Osteoblast (primary cell): Measurements from ENCODE around the gene ACAP3. TPM values are rescaled to one million over a fixed set of nuclear protein-coding genes. Genes with fewer than 3 reads are reported as not detected.

Source experiments
- DNase-seq: peaks from one replicate; pipeline ENCODE4 v3.0.0; 2011; ENCODE audit warnings: low spot score, mixed read lengths; ENCODE audit not compliant: insufficient read length; ENCODE audit errors: missing footprints
- H2AFZ ChIP-seq: 2 replicates; pipeline ENCODE4 v1.6.0; 2011; ENCODE audit warnings: mild to moderate bottlenecking, low read length
- H3K27ac ChIP-seq: 2 replicates; pipeline ENCODE4 v1.5.1; 2011; ENCODE audit warnings: mild to moderate bottlenecking, low read depth, low read length, moderate library complexity
- H3K27me3 ChIP-seq: 2 replicates; pipeline ENCODE4 v1.6.0; 2012; ENCODE audit warnings: mild to moderate bottlenecking, control low read depth, inconsistent platforms, low read length, moderate library complexity; ENCODE audit not compliant: insufficient read depth
- H3K36me3 ChIP-seq: 2 replicates; pipeline ENCODE4 v1.5.1; 2011; ENCODE audit warnings: mild to moderate bottlenecking, low read length, control low read depth, moderate library complexity; ENCODE audit not compliant: insufficient read depth
- H3K4me1 ChIP-seq: 2 replicates; pipeline ENCODE4 v1.5.1; 2011; ENCODE audit warnings: mild to moderate bottlenecking, low read length, control low read depth, moderate library complexity; ENCODE audit not compliant: insufficient read depth
- H3K4me2 ChIP-seq: 2 replicates; pipeline ENCODE4 v1.6.0; 2011; ENCODE audit warnings: mild to moderate bottlenecking, low read length; ENCODE audit not compliant: insufficient read depth
- H3K4me3 ChIP-seq: fragments of 200-600 bp; sonication (generic); 3 replicates; pipeline ENCODE4 v1.5.1; 2012; ENCODE audit warnings: mild to moderate bottlenecking, low read length, inconsistent platforms; ENCODE audit not compliant: insufficient read depth
- H3K79me2 ChIP-seq: 2 replicates; pipeline ENCODE4 v1.6.0; 2012; ENCODE audit warnings: mild to moderate bottlenecking, low read length, control low read depth, inconsistent platforms; ENCODE audit not compliant: insufficient read depth
- H3K9me3 ChIP-seq: 2 replicates; pipeline ENCODE4 v1.5.1; 2011; ENCODE audit warnings: low read depth, low read length, control low read depth
- H4K20me1 ChIP-seq: 2 replicates; pipeline ENCODE4 v1.6.0; 2012; ENCODE audit warnings: mild to moderate bottlenecking, low read length, control low read depth; ENCODE audit not compliant: insufficient read depth
- total RNA-seq: library from RNA; depleted of rRNA; stranded (reverse); fragments of >200 nt; gene quantifications from 2 replicates; pipeline ENCODE4 v1.2.3, GENCODE V29; 2012
- TF ChIP-seq, protein P1 (sequence below): IDR thresholded peaks from 2 replicates; pipeline ENCODE4 v1.5.1; 2011; ENCODE audit warnings: mild to moderate bottlenecking, low read depth, low read length, moderate library complexity; ENCODE audit errors: extremely low read depth

The ACAP3 gene
- total RNA-seq, 1 donor, result 46.7 TPM

DNA sequence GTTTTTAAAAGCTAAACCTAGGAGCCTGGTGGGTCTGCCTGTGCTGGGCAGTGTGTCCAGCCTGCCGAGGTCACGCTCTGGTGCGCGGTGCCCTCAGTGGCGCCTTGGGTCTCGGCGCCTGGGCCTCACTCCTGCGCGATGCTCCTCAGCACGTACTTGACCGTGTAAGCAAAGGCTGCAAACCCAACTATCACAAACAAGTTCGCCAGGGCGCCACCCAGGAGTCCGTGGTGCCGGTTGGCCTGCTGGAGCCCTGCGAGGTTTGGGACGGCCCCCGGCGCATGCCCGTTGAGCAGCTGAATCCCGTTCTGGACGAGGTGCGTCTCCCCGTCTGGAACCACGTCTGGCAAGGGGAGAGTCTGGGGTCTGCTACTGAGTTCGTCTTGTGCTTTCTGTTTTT lies 52.7 kb downstream of the ACAP3 start:
- Histone ChIP-seq H3K4me2 (no peak overlapping the region), H3K4me1 (no peaks in the 10 kb centered on the region), H3K9me3 (no peaks in the 10 kb centered on the region), H2AFZ (no peak overlapping the region), H3K36me3 (peaks cover 54% of the 10 kb centered on the region), H3K79me2 (peaks cover 27% of the 10 kb centered on the region), H4K20me1 (peaks cover 24% of the 10 kb centered on the region), H3K27me3 (no peaks in the 10 kb centered on the region), H3K4me3 (no peak overlapping the region), H3K27ac (no peak overlapping the region)
- DNase-seq, result no peak
- TF ChIP-seq, protein P1, sequence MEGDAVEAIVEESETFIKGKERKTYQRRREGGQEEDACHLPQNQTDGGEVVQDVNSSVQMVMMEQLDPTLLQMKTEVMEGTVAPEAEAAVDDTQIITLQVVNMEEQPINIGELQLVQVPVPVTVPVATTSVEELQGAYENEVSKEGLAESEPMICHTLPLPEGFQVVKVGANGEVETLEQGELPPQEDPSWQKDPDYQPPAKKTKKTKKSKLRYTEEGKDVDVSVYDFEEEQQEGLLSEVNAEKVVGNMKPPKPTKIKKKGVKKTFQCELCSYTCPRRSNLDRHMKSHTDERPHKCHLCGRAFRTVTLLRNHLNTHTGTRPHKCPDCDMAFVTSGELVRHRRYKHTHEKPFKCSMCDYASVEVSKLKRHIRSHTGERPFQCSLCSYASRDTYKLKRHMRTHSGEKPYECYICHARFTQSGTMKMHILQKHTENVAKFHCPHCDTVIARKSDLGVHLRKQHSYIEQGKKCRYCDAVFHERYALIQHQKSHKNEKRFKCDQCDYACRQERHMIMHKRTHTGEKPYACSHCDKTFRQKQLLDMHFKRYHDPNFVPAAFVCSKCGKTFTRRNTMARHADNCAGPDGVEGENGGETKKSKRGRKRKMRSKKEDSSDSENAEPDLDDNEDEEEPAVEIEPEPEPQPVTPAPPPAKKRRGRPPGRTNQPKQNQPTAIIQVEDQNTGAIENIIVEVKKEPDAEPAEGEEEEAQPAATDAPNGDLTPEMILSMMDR, result no peak

DNA sequence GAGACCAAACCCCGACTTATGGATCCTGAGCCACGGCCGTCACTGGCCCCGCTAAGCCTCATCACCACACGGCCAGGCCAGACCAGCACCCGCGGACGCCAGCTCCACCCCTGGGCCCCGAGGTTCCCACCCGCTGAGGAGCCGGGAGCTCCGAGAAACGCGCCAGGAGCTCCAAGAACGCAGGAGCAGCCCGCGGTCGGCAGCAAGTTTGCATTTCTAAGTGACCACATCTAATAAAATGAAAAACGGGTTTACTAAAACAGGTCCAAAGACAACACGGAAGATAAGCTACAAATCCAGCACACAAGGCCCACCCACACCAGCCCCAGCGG lies 53.1 kb downstream of the ACAP3 start:
- peaks cover 22% of the 10 kb centered on the region for H3K79me2 ChIP-seq
- no peak overlapping the region for H3K27ac ChIP-seq
- no peaks in the 10 kb centered on the region for H3K4me1 ChIP-seq
- H3K4me3 ChIP-seq, result no peak overlapping the region
- no peaks in the 10 kb centered on the region for H3K9me3 ChIP-seq
- no peak overlapping the region for H3K4me2 ChIP-seq
- peaks cover 50% of the 10 kb centered on the region for H3K36me3 ChIP-seq
- no peaks in the 10 kb centered on the region for H3K27me3 ChIP-seq
- H2AFZ ChIP-seq, result no peak overlapping the region
- TF ChIP-seq, protein P1, result no peak
- no peak for DNase-seq
- peaks cover 21% of the 10 kb centered on the region for H4K20me1 ChIP-seq

DNA sequence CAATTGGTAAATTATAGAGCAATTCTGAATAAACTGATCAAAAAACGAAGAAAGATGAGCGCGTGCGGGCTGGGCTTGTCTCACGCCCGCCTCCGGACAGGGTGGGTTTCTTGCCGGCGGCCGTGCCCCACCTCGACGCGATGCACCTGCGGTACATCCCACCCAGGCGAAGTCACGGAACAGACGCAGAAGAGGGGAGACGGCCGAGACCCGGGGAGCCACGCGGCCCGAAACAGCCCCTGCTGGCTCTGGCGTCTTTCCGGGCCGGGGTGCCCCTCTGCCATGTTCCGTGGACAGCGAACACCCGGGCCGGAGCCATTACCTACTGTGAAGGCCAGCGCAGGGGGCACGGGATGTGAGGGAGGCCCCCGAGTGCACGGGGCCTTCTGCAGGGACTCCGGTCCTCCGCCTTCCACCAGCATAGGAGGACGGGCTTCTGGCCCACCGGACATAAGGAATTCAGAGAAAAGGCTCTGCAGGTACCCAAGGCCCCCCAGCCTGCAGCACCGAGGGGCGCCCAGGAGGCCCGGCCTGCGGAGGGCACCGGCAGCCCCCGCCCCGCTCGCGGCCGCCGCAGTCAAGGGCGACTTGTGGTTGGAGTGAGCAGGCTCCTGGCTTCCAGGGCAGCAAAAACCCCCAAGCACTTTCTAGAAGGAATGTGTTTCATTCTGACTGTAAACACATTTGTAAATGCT lies 53.6 kb downstream of the ACAP3 start:
- no peaks in the 10 kb centered on the region for H3K4me1 ChIP-seq
- peaks cover 18% of the 10 kb centered on the region for H3K79me2 ChIP-seq
- H3K27me3 ChIP-seq, result no peaks in the 10 kb centered on the region
- DNase-seq, result no peak
- no peaks in the 10 kb centered on the region for H3K9me3 ChIP-seq
- peaks cover 46% of the 10 kb centered on the region for H3K36me3 ChIP-seq
- H3K4me3 ChIP-seq, result no peak overlapping the region
- H3K27ac ChIP-seq, result no peak overlapping the region
- TF ChIP-seq, protein P1, result no peak
- no peak overlapping the region for H3K4me2 ChIP-seq
- no peak overlapping the region for H2AFZ ChIP-seq
- H4K20me1 ChIP-seq, result peaks cover 18% of the 10 kb centered on the region

DNA sequence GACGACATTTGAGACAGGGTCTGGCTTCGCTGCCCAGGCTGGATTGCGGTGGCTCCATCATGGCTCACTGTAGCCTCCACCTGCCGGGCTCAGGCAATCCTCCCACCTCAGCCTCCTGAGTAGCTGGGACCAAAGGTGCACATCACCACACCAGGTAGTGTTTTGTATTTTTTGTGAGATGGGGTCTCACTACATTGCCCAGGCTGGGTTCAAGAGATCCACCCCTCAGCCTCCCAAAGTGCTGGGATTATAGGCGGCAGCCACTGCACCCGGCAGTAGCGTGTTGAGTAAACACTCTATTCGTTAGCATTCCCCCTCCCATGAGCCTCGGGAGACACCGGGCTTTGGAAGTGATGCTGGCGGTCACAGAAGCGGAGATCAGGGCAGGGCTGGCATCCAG lies 54.4 kb downstream of the ACAP3 start:
- Histone ChIP-seq H2AFZ (no peak overlapping the region), H4K20me1 (peaks cover 10% of the 10 kb centered on the region), H3K36me3 (peaks cover 42% of the 10 kb centered on the region), H3K27me3 (no peaks in the 10 kb centered on the region), H3K4me2 (no peak overlapping the region), H3K27ac (no peak overlapping the region), H3K4me1 (no peaks in the 10 kb centered on the region), H3K79me2 (peaks cover 10% of the 10 kb centered on the region), H3K9me3 (no peaks in the 10 kb centered on the region), H3K4me3 (no peak overlapping the region)
- no peak for DNase-seq
- TF ChIP-seq, protein P1, result no peak
